OCI-LY1 (cell line): Measurements from ENCODE around the gene CCNE1.

Source experiments
- EZH2 ChIP-seq: fragments of 200-600 bp; sonication (generic), shearing (Covaris generic); IDR thresholded peaks from 2 replicates; pipeline ENCODE4 v1.8.0; 2017; ENCODE audit warnings: borderline replicate concordance, mixed run types, mild to moderate bottlenecking, antibody characterized with exemption, low read length, moderate library complexity, mixed read lengths
- TF ChIP-seq, protein P1 (sequence below): fragments of 200-600 bp; sonication (generic), shearing (Covaris generic); IDR thresholded peaks from 2 replicates; pipeline ENCODE4 v1.5.1; 2017; ENCODE audit warnings: mild to moderate bottlenecking, antibody characterized with exemption, low read length, moderate library complexity, mixed read lengths

DNA sequence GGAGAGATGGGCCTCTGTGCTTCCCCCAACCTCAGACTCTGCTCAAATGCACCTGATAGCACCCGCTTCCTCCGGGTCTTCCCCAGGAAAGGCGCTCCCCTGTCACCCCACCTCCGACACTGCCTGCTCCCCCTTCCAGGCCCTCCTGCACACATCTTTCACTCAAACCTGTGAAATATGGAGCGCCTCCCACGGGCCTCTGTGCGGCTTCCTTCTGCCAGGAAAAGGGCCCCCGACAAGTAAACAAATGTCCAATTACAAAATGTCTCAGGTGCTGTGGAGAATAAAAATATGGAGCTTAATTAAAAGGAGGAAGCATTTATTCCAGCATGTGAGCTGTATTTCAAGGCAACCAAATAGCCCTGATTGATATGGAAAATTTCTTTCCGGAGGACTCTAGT is 15.6 kb upstream of the CCNE1 start:
- TF ChIP-seq, protein P1, sequence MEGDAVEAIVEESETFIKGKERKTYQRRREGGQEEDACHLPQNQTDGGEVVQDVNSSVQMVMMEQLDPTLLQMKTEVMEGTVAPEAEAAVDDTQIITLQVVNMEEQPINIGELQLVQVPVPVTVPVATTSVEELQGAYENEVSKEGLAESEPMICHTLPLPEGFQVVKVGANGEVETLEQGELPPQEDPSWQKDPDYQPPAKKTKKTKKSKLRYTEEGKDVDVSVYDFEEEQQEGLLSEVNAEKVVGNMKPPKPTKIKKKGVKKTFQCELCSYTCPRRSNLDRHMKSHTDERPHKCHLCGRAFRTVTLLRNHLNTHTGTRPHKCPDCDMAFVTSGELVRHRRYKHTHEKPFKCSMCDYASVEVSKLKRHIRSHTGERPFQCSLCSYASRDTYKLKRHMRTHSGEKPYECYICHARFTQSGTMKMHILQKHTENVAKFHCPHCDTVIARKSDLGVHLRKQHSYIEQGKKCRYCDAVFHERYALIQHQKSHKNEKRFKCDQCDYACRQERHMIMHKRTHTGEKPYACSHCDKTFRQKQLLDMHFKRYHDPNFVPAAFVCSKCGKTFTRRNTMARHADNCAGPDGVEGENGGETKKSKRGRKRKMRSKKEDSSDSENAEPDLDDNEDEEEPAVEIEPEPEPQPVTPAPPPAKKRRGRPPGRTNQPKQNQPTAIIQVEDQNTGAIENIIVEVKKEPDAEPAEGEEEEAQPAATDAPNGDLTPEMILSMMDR = no peak
- no peak for TF ChIP-seq EZH2
